GM12874 (cell line): ENCODE measurements around the gene ZNF148.

Experiments used
- CTCF ChIP-seq: IDR thresholded peaks from 2 replicates; pipeline ENCODE4 v1.5.1; 2011; ENCODE audit warnings: low read depth, mild to moderate bottlenecking, control low read depth, low read length, moderate library complexity; ENCODE audit not compliant: insufficient read depth

Gene ZNF148

GRCh38 chr3:125200731-125201139 lies 174.4 kb downstream of the ZNF148 start:
- no peak for TF ChIP-seq CTCF

- TF ChIP-seq CTCF = no peak
Observed at GRCh38 chr3:125194849-125195601, 180.1 kb downstream of the ZNF148 start.

- no peak for TF ChIP-seq CTCF
Observed at GRCh38 chr3:125194061-125194848, 180.9 kb downstream of the ZNF148 start.

GRCh38 chr3:125192190-125193035 lies 182.7 kb downstream of the ZNF148 start:
- peak; percentile 57 for TF ChIP-seq CTCF

- no peak for TF ChIP-seq CTCF
Observed at GRCh38 chr3:125191730-125192129, 183.4 kb downstream of the ZNF148 start.

- TF ChIP-seq CTCF = no peak
Observed at GRCh38 chr3:125191256-125191655, 183.9 kb downstream of the ZNF148 start.

GRCh38 chr3:125190786-125191185 lies 184.3 kb downstream of the ZNF148 start:
- no peak for TF ChIP-seq CTCF
